ENCODE data around the gene CD2AP. TPM values are rescaled to one million over a fixed set of nuclear protein-coding genes. Genes with fewer than 3 reads are reported as not detected.

CD2AP gene
- total RNA-seq, 1 donor, result 30.4 TPM

DNA sequence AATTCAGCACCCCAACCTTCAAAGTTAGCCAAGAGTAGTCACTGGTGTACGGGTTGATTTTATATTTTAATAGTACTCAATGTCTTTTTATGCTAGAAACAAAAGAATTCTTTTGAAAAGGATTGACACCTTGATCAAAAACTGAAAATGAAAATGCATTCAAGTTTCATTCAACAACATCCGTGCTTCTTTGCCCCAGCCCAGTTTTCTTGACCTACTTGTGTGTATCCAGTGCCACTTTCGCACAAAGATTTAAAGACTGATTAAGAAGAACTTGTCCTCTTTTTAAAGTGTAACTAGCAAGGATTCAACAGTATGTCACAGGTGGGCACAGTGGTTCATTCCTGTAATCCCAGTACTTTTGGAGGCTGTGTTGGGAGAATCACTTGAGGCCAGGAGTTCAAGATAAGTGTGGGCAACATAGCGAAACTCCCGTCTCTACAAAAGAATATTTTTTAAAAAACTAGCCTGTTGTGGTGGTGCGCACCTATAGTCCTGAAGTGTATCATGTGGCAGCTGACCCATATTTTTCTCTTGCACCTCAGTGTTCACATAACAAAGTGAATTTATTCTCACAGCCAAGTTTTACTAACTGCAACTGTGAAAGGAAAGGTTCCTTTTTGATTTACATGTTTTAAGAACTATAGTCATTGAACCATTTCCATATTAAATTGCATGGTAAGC is 22.7 kb upstream of the CD2AP start:
- Histone ChIP-seq H4K20me1 (ENCODE audit: insufficient read depth, low read length) (no peaks in the 10 kb centered on the region), H3K4me1 (ENCODE audit: insufficient read depth, low read length) (no peaks in the 10 kb centered on the region), H3K36me3 (ENCODE audit: insufficient read depth, low read length) (no peaks in the 10 kb centered on the region), H3K9me3 (ENCODE audit: low read depth, low read length) (no peaks in the 10 kb centered on the region), H3K27me3 (ENCODE audit: insufficient read depth, low read length) (no peaks in the 10 kb centered on the region), H3K27ac (ENCODE audit: low read depth, low read length) (no peak overlapping the region), H3K4me2 (ENCODE audit: insufficient read depth, low read length) (no peak overlapping the region), H3K79me2 (ENCODE audit: insufficient read depth, low read length) (no peaks in the 10 kb centered on the region), H3K4me3 (ENCODE audit: insufficient read depth, low read length) (no peak overlapping the region), H2AFZ (ENCODE audit: low read length) (no peak overlapping the region)
- DNase-seq (ENCODE audit: insufficient read length, low spot score, missing footprints), result no peak
- TF ChIP-seq, protein P1, sequence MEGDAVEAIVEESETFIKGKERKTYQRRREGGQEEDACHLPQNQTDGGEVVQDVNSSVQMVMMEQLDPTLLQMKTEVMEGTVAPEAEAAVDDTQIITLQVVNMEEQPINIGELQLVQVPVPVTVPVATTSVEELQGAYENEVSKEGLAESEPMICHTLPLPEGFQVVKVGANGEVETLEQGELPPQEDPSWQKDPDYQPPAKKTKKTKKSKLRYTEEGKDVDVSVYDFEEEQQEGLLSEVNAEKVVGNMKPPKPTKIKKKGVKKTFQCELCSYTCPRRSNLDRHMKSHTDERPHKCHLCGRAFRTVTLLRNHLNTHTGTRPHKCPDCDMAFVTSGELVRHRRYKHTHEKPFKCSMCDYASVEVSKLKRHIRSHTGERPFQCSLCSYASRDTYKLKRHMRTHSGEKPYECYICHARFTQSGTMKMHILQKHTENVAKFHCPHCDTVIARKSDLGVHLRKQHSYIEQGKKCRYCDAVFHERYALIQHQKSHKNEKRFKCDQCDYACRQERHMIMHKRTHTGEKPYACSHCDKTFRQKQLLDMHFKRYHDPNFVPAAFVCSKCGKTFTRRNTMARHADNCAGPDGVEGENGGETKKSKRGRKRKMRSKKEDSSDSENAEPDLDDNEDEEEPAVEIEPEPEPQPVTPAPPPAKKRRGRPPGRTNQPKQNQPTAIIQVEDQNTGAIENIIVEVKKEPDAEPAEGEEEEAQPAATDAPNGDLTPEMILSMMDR (IDR thresholded peaks at IDR 0.05; ENCODE audit: extremely low read depth, low read depth, low read length), result no peak

DNA sequence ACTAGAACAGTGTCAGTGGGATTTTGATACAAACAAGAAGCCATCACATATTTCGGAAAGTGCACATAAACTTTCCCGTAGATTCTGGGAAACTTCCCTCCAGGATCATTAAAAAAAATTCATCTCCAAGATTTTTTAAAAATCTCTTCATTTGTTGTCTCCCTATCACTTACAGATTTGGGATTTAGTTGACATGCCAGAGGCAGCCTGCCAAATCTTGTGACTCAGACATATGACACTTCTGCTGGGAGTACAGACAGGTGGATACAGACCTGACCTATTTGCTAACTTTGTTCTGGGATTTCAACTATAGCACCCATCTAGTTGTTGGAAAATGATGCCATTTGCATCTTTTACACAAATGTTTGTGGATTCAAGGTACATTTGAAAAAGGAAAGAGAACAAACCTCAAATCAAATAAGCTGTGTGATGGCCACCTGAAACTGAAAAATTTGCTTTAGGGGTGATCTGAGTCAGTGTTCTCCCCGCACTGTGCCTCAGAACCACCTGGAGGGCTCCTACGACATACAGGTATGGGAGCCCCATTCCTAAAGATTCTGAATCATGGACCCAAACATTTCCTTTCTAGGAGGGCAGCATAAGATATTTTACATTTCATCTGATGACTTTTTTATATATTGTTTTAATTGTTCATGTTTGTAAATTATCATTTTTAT is 21.9 kb upstream of the CD2AP start:
- Histone ChIP-seq H4K20me1 (ENCODE audit: insufficient read depth, low read length) (no peaks in the 10 kb centered on the region), H2AFZ (ENCODE audit: low read length) (no peak overlapping the region), H3K4me2 (ENCODE audit: insufficient read depth, low read length) (no peak overlapping the region), H3K4me3 (ENCODE audit: insufficient read depth, low read length) (no peak overlapping the region), H3K27me3 (ENCODE audit: insufficient read depth, low read length) (no peaks in the 10 kb centered on the region), H3K9me3 (ENCODE audit: low read depth, low read length) (no peaks in the 10 kb centered on the region), H3K79me2 (ENCODE audit: insufficient read depth, low read length) (no peaks in the 10 kb centered on the region), H3K36me3 (ENCODE audit: insufficient read depth, low read length) (no peaks in the 10 kb centered on the region), H3K4me1 (ENCODE audit: insufficient read depth, low read length) (no peaks in the 10 kb centered on the region), H3K27ac (ENCODE audit: low read depth, low read length) (no peak overlapping the region)
- DNase-seq (ENCODE audit: insufficient read length, low spot score, missing footprints), result no peak
- TF ChIP-seq, protein P1 (IDR thresholded peaks at IDR 0.05; ENCODE audit: extremely low read depth, low read depth, low read length), result no peak

DNA sequence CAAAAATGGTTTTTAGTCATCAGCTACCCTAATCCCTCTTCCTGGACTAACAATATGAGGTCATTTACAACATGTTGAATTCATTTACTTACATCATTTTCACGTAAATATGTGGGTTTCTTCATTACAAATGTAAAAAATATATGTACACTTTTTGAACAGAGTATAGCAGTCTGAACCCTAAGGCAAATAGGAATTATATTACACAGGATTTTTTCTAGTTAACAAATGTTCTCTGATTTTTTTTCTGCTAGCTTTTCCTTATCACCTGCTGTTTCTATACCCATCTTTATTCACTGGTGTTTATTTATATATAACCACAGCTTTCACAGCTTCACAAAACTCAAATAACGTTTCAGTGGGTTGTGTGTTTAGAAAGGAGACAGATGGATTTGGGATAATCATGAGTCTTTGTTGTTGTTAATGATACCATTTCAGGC is 21.0 kb upstream of the CD2AP start:
- Histone ChIP-seq H3K4me3 (ENCODE audit: insufficient read depth, low read length) (no peak overlapping the region), H3K79me2 (ENCODE audit: insufficient read depth, low read length) (no peaks in the 10 kb centered on the region), H3K4me2 (ENCODE audit: insufficient read depth, low read length) (no peak overlapping the region), H3K4me1 (ENCODE audit: insufficient read depth, low read length) (no peaks in the 10 kb centered on the region), H3K27me3 (ENCODE audit: insufficient read depth, low read length) (no peaks in the 10 kb centered on the region), H3K9me3 (ENCODE audit: low read depth, low read length) (no peaks in the 10 kb centered on the region), H3K27ac (ENCODE audit: low read depth, low read length) (no peak overlapping the region), H2AFZ (ENCODE audit: low read length) (no peak overlapping the region), H3K36me3 (ENCODE audit: insufficient read depth, low read length) (no peaks in the 10 kb centered on the region), H4K20me1 (ENCODE audit: insufficient read depth, low read length) (no peaks in the 10 kb centered on the region)
- DNase-seq (ENCODE audit: insufficient read length, low spot score, missing footprints), result no peak
- TF ChIP-seq, protein P1 (IDR thresholded peaks at IDR 0.05; ENCODE audit: extremely low read depth, low read depth, low read length), result no peak

DNA sequence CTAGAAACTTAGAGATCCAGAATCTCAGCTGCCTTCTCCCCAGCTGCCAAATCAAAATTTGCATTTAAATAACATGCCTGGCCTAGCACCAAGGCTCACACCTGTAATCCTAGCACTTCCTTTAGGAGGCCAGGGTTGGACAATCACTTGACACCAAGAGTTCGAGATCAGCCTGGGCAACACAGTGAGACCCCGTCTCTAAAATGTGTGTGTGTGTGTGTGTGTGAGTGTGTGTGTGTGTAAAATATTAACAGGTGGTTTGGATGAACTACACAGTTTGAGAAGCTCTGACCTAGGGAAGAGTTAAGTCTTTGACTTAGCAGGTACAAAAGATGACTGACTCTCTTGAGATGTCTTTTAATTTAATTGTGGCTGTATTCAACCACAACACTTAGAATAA is 20.2 kb upstream of the CD2AP start:
- Histone ChIP-seq H3K27ac (ENCODE audit: low read depth, low read length) (no peak overlapping the region), H3K36me3 (ENCODE audit: insufficient read depth, low read length) (no peaks in the 10 kb centered on the region), H3K4me3 (ENCODE audit: insufficient read depth, low read length) (no peak overlapping the region), H3K4me1 (ENCODE audit: insufficient read depth, low read length) (no peaks in the 10 kb centered on the region), H2AFZ (ENCODE audit: low read length) (no peak overlapping the region), H3K4me2 (ENCODE audit: insufficient read depth, low read length) (no peak overlapping the region), H4K20me1 (ENCODE audit: insufficient read depth, low read length) (no peaks in the 10 kb centered on the region), H3K9me3 (ENCODE audit: low read depth, low read length) (no peaks in the 10 kb centered on the region), H3K79me2 (ENCODE audit: insufficient read depth, low read length) (no peaks in the 10 kb centered on the region), H3K27me3 (ENCODE audit: insufficient read depth, low read length) (no peaks in the 10 kb centered on the region)
- TF ChIP-seq, protein P1 (IDR thresholded peaks at IDR 0.05; ENCODE audit: extremely low read depth, low read depth, low read length), result no peak
- DNase-seq (ENCODE audit: insufficient read length, low spot score, missing footprints), result no peak
